HG03342 (cell line): ENCODE measurements around the gene LONRF2.
"Not testable (repeated sequence)": the region's sequence is repeated elsewhere in the genome, so short reads cannot be mapped to it uniquely, and the experiment has no call there.

Source experiments
- ATAC-seq: cut with Tn5 transposase; IDR thresholded peaks from one replicate; pipeline ENCODE4 v1.9.1; 2021; ENCODE audit warnings: mild to moderate bottlenecking, moderate library complexity; ENCODE audit not compliant: unreplicated experiment

LONRF2 gene

GRCh38 chr2:100256416-100256815 is 65.9 kb downstream of the LONRF2 start:
- ATAC-seq = no peak

GRCh38 chr2:100254646-100255210 is 67.6 kb downstream of the LONRF2 start:
- no peak for ATAC-seq

GRCh38 chr2:100253786-100254185 is 68.5 kb downstream of the LONRF2 start:
- no peak for ATAC-seq

- ATAC-seq = no peak
These were observed 69.2 kb downstream of the LONRF2 start for GRCh38 chr2:100252811-100253698.

GRCh38 chr2:100250645-100251044 is 71.7 kb downstream of the LONRF2 start:
- ATAC-seq = no peak

DNA sequence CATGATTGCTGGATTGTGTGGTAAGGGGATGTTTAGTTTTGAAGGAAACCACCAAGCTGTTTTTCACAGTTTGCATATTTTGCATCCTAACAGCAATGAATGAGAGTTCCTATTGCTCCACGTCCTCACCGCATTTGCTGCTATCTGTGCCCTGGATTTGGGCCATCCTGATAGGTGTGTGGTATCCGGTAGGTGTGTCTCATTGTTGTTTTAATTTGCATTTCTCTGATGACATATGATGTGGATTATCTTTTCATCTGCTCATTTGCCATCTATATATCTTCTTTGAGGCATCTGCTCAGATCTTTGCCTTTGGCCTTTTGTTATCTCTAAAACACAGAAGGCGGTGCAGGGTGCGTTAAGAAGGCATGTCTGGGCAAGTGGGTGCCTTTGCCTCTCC is 73.3 kb downstream of the LONRF2 start:
- no peak for ATAC-seq

DNA sequence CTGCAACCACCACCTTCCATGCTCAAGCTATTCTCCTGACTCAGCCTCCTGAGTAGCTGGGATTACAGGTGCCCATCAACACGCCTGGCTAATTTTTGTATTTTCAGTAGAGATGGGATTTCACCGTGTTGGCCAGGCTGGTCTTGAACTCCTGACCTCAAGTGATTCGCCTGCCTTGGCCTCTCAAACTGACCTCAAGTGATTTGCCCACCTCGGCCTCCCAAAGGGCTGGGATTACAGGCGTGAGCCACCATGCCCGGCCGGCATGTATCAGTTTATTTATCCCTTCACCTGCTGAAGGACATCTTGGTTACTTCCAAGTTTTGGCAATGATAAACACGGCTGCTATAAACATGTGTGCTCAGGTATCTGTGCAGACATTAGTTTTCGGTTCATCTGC is 73.7 kb downstream of the LONRF2 start:
- ATAC-seq = not testable (repeated sequence)

DNA sequence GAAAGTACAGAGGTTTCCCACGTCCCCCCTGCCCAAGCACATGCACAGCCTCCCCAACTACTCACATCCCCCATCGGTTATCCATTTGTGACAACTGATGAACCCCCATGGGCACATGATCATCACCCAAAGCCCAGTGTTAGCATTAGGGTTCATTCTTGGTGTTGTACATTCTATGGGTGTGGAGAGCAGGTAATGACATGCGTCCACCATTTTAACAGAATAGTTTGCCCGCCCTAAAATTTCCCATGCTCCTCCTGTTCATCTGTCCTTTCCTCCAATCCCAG is 74.3 kb downstream of the LONRF2 start:
- peak; percentile 23 for ATAC-seq

DNA sequence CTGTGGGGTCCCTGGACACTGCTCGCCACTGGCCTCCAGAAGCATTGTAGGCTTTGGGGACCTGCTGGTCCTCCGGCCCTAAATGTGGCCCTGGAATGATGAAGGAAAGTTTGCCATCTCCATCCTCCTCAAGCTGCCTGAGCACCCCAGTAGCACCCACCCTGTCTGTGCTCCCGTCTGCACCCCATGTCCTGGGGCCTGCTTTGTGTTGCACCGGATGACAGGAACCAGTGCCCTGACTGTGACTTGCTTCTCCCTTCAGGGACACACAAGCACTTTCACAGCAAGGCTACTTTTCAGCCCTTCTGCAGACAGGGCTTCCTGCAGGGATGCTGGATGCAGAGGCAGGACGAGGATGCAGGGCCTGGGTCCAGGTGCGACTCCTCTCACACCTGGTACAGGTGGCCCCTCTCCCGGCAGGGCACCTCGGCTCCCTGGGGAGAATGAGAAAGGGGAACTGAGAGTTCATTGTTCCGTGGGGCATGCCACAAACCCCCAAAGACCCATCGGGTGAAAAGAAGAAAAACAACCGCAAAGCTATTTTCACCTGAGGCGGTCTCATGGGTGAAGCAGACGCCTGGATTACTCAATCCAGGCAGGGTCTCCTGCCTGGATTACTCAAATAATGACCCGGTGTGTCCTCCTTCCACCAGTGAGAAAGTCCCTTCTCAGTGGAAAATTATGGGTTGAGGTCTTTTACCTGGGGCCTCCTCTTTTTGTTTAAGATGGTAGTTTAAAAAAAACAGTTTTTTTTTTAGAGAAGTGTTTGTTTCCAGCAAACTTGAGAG is 74.9 kb downstream of the LONRF2 start:
- peak; percentile 73 for ATAC-seq

GRCh38 chr2:100246163-100247145 is 75.8 kb downstream of the LONRF2 start:
- ATAC-seq = no peak

DNA sequence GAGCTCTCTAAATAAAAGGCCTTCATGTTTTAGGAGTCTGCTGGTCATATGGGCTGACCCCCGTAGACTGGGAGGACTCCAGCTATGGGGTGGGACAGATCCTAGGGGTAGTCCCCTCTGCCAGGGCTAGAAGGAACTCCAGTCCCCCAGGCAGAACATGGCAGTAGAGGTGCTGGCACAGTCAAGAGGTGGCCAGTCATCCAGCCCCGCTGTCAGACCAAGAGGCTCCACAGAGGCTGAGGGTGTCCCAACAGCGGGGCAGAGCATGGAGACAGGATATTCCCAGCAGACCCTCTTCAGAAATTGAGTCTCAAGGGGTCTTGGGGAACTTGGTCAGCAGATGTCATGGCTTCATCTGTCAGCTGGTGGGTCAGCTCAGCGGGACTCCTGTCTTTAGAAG is 76.6 kb downstream of the LONRF2 start:
- ATAC-seq = no peak

GRCh38 chr2:100244881-100245605 is 77.3 kb downstream of the LONRF2 start:
- ATAC-seq = no peak

GRCh38 chr2:100243631-100244030 is 78.7 kb downstream of the LONRF2 start:
- ATAC-seq = no peak

DNA sequence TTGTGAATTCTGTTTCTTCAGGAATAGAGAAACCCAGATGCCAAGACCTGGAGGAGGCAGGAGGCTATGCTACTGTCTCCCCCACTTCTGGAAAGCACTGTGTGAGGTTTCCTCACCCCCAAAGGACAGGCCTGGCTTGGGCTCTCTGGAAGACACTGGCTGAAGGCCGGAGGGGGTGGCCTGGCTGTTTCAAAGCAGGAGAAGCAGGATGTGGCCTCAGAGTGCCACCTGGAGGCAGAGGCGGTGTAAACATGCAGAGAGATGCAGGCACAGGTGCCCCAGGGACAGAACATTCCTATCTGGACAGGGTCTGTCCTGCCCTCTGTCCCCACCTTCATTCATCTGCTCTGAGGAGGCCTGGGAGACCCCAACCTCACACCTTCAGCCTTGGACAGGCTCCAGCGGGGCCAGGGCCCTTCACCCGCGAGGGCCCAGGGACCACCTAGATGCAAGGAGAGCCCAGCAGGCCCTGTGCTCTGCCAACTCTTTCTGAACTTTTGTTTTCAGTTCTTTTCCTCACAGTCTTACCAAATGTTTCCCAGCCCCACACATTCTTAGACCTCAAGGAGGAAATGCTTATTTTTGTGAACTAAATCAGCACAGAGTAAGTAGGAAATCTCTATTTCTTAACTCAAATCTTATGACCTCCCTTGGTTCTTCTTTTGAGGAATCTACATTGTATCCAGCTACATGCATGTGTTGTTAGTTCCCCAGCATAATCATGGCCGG is 79.2 kb downstream of the LONRF2 start:
- ATAC-seq = peak; percentile 33

GRCh38 chr2:100242476-100242875 is 79.8 kb downstream of the LONRF2 start:
- ATAC-seq = no peak

DNA sequence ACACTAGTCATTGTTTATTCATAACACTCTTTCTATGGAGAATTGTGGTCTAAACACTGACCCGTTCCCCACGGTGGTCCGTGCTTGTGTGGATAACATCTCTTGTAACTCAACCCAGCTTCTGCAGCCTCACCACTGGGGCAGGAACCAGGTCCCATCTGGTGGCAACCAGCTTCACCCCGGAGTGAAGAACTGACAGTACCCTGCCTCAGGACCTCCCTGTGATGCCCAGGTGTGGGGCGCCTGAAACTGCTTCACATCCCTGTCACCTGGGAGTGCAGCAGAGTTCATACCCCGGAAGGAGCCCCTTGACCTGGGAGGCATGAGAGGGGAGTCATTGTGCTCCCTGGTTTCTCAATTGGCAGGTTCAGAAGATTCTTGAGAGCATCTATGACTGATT is 81.1 kb downstream of the LONRF2 start:
- ATAC-seq = no peak

DNA sequence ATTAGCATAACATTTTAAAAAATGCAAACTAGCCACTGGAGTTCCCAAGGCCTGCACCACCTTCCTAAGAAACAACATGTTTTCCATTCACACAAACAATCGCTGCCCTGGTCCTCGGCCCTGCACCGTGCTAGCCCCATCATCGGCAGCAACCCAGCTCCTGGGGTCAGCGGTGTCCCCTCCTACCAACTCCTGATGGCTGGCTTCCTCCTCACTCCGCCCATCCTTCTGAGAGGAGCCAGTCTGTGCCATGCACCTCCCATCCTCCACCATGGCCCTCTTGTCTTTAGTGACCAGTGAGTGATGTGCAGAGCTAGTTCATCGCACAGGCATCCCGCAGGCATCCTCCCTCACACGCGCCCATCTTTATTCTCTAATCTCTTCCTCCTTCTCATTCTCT is 81.9 kb downstream of the LONRF2 start:
- ATAC-seq = no peak

GRCh38 chr2:100239486-100240210 is 82.7 kb downstream of the LONRF2 start:
- ATAC-seq = no peak

GRCh38 chr2:100238471-100238870 is 83.8 kb downstream of the LONRF2 start:
- no peak for ATAC-seq
